CD4-positive, alpha-beta T cell treated with Interleukin-15 for 1 hour (primary cell): ENCODE measurements around the gene CCDC192.
"Not testable (repeated sequence)": the region's sequence is repeated elsewhere in the genome, so short reads cannot be mapped to it uniquely, and the experiment has no call there.

Source experiments
- DNase-seq: peaks from one replicate; pipeline ENCODE4 v3.0.0-alpha.2; 2020

Gene CCDC192

DNA sequence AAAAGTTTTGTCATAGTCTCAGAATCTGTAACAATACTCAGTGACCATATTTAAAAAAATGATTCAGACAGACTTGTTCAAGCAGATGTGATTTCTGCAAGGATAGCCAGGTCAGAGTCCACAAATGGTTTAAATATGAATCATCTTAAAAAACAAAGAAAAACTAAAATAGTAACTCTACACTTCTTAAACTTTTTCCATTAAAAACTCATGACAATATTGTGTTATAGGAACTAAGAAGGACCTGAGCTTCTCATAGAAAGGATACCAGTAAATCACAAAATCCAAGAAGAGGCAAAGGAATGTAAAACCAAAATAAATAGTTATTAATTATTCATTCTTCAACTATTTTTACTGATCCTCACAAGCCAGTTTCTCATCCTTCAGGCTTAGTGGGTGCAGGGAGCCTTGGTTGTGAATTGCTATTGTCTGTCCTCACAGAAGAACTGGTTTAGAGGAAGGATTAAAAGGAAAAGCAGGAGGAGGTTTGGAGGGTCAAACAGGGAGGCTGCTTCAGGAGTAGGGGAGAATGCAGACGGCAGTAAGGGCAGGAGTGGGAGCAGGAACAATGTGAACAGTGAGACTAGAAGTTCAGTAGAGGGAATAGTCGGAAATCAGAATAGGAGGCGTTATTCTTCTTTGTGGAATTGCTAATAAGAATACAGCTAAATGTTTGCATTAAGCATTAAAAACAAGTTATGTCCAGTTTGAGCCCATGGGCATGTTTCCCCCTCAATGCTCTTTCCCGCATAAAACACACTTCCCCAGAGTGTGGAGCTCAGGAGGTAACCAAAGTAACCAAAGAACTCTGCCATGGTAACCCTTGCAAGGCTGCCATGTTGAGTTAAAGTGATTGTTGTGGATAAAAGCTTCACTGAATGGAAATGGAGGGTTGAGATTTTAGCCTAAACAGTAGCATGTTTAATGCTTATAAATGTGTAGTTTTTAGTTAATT lies 110.7 kb downstream of the CCDC192 start:
- DNase-seq: no peak

DNA sequence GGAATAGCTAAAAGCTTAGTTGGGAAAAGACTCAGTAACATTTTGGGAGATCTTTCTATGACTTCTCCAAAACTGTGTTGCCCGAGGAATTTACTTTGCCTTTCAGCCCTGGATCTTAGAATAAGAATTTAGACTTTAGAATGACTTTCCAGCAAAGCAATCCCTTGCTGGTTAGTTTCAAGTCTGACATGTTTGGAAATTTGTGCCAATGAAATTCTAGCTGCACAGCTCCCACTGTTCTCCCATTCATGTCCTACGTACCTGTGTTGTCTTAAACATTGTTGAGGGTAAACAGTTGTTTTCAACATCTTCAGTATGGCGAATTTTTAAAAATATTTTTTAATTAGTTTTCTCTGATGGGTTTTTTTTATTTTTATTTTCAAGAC lies 111.4 kb downstream of the CCDC192 start:
- no peak for DNase-seq

DNA sequence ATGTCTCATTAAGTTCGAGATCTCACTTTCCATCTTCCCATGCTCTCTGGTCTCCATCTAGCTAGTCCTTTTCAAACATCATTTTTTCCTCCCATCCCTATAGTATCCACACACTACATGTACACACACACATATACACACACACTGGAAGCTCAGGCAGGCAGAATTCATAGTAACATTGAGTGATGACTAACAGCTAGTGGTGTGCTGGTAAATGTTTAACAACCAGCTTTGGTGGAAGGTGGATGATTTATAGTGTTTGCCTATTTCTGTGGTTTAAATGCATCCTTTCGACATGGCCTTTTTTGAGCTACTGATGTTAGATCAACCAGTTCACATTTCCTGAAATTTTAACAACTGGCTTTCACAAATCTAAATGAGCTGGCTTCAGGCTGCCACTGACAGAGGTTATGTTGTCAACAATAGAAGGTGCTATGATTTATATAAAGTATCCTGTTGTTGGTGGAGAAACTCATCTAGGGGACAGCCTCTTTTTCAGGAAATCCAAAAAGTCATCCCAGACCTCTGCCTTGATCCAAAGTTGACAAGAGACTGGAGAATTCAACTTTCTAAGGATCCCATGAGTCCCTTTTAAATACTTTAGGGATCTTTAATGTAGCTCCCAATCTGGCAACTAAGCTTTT lies 117.8 kb downstream of the CCDC192 start:
- no peak for DNase-seq

DNA sequence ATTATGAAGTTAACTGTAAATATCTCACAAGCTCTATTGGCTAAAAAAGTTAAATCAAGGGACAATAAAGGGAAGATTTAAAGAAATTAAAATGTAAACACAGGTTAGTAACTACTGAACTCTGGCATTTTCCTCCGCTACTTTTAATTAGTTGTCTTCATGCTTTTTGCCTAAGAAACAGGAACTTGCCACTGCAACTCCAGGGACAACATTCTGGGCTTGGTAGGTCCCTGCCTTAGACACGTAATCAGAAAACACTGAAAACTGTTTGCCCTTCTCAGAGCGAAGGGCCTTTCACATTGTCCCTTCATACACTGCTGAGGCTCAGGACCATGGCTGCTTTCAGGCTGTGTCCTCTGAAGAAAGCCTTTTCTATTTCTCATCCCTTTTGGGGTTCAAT lies 118.7 kb downstream of the CCDC192 start:
- no peak for DNase-seq

DNA sequence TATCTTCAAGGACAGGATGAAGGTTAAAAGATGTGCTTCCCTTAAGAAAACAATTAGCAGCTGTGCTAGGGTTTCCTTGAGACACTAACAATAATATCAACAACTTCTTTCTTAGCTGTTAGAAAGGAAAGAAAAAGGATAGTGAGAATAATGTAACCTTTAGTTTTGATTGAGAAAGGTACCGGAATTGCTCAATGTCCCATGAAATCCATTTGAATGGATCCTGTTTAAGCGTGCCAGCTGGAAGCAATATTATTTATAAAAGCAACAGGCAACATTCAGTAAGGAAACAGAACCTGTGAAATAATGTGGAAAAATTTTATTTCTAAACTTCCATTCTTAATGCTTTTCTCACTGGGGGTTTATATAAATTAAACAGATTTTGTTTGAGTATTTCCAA lies 120.9 kb downstream of the CCDC192 start:
- no peak for DNase-seq

DNA sequence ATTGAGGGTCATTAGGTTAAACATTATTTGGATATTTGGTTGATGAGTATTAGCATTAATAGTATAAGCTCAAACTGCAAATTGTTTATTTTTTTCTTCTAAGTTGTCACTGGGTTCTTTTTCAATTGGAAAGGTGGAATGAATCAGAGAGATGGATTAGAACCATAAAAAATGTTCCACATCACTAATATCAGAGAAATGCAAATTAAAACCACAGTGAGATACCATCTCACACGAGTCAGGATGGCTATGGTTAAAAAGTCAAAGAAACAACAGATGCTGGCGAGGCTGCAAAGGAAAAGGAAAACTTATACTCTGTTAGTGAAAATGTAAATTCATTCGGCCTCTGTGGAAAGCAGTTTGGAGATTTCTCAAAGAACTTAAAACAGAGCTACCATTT lies 122.8 kb downstream of the CCDC192 start:
- DNase-seq: no peak

DNA sequence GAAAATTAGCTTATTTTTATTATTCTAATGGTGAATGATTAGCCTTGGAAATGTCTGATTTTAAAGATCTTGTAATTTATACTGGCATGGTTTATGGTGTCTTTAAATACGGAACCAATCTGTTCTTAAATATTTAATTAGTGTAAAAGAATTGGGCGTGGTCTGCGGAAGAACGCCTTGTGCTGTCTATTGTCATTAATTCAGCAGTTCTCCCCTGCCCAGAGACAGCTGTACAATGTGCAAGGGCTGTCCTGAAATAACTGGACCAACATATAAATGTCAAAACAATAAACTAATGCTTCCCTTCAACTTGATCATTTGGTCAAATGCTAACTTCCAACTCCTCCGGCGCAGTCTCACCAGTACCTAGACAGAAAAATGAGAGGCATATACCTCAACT lies 124.3 kb downstream of the CCDC192 start:
- DNase-seq: no peak

DNA sequence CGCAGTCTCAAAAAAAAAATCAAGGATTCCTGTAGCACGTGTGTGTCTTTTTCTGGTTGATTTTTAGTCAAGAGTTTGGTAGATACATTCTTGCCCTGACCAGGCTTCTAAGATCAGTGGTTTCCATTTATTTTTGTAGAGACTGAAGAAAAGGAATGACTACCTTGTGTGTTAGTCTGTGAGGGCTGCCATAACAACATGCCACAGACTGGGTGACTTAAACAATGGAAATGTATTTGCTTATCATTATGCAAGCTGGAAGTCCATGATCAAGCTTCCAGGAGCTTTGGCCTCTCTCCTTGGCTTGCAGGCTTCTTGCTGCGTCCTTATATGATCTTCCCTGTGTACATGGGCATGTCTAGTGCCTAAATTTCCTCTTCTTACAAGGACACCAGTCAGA lies 127.0 kb downstream of the CCDC192 start:
- no peak for DNase-seq

DNA sequence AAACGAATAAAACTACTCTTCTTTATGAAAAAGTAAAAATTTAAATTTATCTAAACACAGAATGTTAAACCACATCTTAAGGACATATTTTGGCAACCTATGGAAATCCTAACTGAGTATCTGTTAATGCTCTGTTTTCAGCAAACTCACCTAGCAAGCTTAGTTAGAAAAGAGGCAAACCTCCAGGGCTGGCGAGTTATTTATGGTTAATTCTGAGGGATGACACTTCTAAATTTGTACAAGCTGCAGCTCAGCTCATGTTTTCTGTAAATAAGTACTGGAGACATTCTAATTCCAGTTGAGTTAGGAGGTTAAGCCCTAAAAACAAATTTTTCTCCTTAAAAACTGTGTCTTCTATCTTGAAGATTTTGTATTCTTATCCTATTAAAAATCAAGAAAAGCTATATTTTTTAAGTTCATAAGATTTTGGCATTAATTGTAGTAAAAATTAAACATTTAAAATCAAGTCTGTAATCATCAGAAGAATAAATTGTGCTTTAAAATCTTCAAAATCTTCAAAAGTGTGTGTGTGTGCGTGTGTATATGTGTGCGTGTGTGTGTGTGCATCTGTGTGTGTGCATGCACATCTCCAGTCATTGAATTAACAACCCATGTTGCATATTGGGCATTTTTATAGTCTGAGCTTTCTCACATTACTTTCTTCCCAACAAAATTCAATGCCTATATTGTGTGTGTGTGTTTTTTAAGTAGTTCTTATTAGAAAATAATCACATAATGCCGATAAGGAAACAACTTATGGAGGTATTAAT lies 127.8 kb downstream of the CCDC192 start:
- no peak for DNase-seq

DNA sequence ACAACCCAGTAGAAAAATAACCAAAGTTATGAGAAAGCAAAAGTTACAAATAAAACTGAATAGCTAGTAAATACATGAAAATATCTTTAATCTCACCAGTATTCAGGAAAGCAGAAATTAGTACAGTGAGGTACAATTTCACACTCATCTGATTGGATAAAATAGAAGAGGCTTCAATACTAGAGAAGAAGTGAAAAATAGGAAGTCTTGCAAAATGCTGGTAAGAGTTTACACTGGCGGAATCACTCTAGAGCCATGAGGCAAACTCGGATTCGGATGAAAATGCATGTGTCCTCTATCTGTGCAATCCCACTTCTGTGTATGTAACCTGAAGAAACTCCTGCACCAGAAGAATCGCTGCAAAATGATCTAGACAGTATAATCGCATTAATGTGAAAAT lies 128.9 kb downstream of the CCDC192 start:
- DNase-seq: no peak

DNA sequence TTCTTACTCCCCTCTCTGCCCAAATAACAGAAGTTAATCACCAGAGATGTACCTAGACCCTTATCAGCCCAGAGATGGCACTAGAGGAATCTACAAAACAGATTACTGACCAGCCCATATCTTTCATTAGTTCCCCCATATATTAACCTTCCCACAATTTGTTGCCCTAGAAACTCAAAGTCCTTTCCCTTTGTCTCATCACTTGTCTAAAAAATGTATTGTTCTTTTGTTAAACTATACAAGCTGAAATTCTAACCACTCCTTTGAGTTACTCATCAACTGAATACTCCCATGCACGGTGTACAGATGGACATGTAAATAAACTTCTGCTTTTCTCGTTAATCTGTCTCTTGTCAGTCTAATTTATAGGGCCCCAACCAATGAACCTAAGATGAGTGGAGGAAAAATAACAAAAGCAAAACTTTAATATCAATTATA lies 130.9 kb downstream of the CCDC192 start:
- DNase-seq: no peak

DNA sequence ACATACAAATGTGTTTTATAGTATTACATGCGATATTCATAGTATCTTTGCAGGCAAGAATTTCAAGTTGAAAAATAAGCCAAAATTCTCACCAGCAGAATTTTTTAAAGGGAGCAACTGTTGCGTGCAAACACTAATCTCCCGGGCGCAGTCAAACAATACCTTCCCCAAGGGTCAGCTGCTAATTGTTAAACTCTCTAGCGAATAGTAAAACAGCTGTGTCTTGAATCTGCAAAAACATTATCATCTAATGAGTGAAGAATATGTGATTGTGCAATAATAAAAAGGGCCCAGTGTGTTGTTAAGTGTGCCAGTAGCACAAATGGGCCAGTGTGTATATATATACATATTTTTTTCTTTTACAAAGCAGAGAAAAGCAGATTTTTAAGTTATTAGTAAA lies 131.4 kb downstream of the CCDC192 start:
- no peak for DNase-seq

DNA sequence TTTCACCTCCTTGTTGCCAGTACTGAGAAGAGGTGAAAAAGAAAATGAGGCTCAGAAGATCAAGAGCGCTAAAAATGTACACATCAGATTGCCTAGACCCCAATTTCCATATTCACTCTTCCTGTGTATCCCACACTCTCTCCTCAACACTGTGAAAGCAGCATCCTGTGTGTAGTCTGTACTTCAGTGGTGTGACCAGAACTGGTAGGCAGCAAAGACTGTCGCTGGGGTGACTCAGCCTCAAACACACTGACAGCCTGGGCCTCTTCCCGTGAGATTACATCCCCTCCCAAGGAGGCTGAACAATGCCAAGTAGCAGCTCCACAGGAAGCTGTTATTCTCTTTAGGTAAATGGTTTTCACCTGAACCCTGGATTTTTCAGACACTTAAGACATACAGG lies 135.5 kb downstream of the CCDC192 start:
- no peak for DNase-seq

DNA sequence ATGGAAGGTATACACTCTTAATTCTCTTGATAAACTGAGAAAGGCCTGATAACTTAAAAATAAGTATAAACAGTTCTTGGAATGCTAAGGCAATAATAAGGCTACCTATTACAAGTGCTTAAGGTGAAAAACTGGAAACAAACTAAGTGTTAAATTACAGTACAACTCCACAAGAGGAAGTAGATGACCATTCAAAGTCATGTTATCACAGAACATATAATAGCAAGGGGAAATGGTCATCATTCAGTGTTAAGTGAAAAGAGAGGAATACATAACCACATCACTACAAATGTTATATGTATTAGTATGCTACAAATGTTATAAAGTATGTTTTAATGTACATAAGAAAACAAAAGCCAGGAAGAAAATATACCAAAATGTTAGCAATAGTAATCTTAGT lies 135.9 kb downstream of the CCDC192 start:
- DNase-seq: no peak

DNA sequence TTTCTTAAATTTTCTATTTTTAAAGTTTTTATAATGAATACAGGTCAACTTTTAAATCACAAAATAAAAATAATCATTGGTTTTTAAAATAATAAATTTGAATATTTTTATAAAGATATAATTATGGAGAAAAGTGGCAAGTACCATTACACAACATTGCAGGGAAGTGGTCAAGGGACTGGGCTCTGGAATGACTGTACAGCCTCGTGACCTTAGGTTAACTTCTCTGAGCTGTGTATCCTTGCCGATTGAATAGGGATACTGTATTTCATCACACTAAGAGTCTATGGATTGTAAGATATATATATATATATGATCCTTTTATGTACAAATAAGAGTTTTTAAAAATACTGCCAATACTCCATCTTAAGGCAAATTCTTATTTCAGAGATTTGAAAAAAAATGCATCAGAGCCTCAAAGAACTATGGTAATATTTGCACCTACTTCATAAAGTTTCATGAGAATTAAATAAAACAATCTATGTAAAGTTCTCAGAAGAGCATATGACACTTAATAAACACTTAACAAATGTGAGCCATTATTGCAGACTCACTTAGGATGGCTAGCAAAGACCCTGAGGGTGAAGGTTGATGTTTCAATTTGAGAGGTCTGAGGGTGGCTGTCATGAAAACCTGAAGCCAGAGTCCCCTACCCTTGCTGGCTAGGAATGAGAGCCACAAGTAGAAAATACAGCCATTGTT lies 136.5 kb downstream of the CCDC192 start:
- DNase-seq: no peak

DNA sequence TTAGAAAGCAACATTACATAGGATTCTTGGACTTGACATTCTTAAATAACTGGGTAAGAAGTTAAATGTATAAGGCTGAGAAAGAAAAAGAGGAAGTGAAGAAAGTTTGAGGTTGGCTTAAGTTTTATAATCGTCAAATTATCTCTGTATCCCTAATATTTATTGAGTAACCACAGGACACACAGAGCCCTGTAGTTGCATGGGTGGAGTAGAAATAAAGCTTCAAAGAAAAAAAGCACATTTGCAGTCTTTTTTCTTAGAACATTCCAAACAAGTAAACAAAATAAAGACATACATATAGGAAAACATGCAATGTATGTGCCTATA lies 137.0 kb downstream of the CCDC192 start:
- no peak for DNase-seq

DNA sequence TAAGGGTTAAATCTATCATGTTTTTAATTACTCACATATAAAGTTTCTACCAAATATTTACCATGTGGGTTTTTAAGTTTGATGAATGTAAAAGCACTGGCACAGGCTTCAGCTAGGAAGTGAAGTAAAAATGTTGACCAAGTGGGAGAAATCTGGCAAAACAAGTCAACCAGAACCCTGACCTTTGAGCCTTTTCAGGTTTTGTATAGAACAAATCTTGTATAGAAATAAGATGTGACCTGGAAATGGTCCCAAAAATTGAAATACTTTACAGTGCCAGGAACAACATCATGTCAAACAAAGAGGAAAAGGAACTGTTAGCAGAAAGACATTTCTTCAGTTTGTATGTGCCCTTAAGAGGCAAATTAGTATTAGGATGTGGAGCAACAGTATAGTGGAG lies 137.6 kb downstream of the CCDC192 start:
- no peak for DNase-seq

DNA sequence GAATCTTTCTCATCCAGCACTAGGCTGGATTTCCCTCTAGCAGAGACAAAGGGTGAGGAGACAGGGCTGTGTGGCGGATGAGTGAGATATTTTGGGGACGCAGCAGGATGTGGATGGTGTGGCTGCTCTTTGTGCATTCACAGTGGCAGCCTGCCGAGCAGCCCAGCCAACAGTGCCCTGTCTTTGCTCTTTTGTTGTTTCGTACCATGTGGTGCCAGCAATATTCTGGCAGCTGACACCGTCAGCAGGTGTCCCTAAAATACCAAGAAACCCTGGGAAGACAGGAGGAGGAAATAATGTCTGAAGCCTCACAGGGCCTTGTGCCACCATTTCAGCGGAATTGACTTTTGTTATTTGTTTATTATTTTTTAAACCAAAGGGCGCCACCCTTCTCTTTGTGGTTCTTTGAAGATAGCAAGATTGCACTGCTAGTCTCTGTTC lies 141.4 kb downstream of the CCDC192 start:
- no peak for DNase-seq

DNA sequence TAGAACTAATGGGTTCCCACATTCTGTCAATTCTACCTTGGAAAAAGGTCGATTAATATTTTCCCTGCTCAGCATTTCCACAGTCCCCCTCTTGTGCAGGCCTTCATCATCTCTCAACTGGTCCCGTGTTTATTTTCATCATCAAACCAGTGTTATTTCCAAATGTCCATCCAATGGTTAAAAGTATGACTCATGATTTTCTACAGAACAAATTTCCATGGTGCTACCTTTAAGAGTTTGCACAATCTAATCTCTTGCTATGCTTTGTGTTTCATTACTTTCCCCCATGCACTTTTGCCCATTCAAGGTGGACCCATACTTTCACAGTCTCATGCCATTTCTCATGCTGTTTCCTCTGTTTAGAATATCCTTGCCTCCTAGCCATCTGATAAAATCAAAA lies 143.7 kb downstream of the CCDC192 start:
- DNase-seq: no peak

DNA sequence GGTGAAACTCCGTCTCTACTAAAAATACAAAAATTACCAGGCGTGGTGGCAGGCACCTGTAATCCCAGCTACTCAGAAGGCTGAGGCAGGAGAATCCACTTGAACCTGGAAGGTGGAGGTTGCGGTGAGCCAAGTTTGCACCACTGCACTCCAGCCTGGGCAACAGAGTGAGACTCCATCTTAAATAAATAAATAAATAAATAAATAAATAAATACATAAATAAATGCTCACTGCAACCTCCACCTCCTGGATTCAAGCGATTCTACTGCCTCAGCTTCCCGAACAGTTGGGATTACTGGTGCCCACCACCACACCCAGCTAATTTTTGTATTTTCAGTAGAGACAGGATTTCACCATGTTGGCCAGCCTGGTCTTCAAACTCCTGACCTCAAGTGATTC lies 144.4 kb downstream of the CCDC192 start:
- DNase-seq: not testable (repeated sequence)

DNA sequence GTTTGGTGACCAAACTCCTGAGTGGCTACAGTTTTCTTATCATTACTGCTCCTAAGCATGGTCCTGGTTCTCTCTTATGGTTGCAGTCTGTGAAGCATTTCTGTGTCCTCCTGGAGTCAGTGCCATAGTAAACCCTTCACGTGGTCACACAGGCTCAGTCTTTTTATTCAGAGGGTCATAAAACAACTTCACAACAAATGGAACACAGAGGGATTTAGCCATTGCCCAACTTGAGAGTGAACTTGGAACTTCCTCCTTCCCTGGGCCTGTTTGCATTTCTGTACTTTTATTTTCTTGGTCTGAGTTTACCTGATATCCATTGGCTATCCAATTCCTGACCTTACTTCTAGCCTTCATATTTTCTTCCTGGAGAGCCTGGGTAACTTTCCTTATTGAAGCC lies 144.9 kb downstream of the CCDC192 start:
- no peak for DNase-seq

DNA sequence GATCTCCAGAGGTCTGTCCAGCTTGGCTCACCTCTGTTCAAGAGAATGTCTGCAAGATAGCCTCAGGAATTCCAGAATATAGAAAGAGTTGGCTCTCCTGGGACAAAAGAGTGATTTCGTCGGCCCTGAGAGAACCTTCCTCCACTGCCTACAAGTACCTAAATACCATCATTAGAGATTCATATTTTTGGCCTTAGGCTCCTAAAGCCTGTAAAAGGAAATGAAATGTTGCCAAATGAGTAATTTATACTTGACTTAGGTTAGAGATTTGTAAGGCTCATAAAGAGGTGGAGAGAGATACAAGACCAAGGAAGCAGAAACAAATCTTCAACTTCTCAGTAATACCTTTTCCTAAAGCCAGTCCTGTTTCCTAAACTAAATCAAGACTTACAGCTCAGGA lies 146.2 kb downstream of the CCDC192 start:
- DNase-seq: no peak

DNA sequence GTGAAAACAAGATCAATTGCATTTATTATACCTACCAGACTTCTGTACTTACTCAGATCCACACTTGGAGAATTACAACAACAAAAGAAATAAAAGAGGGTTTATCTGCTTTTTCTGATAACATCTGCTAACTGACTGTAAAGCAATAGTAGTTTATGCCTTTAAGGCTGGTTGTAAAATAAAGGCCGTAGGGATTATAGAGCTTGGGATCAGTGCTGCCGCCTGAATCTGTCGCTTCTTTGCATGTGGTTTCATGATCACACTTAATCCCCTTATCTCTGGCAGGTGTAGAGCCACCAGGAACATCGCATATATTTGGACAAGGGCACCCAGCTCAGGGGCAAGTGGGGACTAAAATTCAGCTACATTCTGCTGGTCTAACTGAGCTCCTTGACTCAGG lies 146.7 kb downstream of the CCDC192 start:
- DNase-seq: no peak
